NCI-H2029 treated with DMSO at 0.1 percent for 48 hours (cell line): ENCODE data around the gene SORCS3.

Experiments
- DNase-seq: peaks from one replicate; lab custom pipeline; 2025; lab: John Stamatoyannopoulos, UW

SORCS3 gene

GRCh38 chr10:104646146-104646545, 5.1 kb downstream of the SORCS3 start:
- DNase-seq, result no peak

GRCh38 chr10:104648421-104648820, 7.3 kb downstream of the SORCS3 start:
- DNase-seq, result no peak

- DNase-seq, result no peak
Observed at GRCh38 chr10:104650072-104650471, 9.0 kb downstream of the SORCS3 start.

- DNase-seq, result no peak
Observed at GRCh38 chr10:104650635-104651331, 9.7 kb downstream of the SORCS3 start.

GRCh38 chr10:104657036-104657435, 15.9 kb downstream of the SORCS3 start:
- no peak for DNase-seq

GRCh38 chr10:104657457-104657856, 16.4 kb downstream of the SORCS3 start:
- no peak for DNase-seq

GRCh38 chr10:104658067-104658466, 17.0 kb downstream of the SORCS3 start:
- no peak for DNase-seq

- no peak for DNase-seq
Observed at GRCh38 chr10:104659809-104660208, 18.7 kb downstream of the SORCS3 start.

GRCh38 chr10:104663076-104663475, 22.0 kb downstream of the SORCS3 start:
- DNase-seq, result no peak

GRCh38 chr10:104663563-104663962, 22.5 kb downstream of the SORCS3 start:
- DNase-seq, result no peak

- no peak for DNase-seq
Observed at GRCh38 chr10:104664205-104664604, 23.1 kb downstream of the SORCS3 start.

GRCh38 chr10:104665174-104665573, 24.1 kb downstream of the SORCS3 start:
- no peak for DNase-seq

- no peak for DNase-seq
Observed at GRCh38 chr10:104666106-104666505, 25.0 kb downstream of the SORCS3 start.

GRCh38 chr10:104676874-104677273, 35.8 kb downstream of the SORCS3 start:
- DNase-seq, result no peak

- no peak for DNase-seq
Observed at GRCh38 chr10:104678658-104679057, 37.6 kb downstream of the SORCS3 start.

- DNase-seq, result no peak
Observed at GRCh38 chr10:104680467-104681401, 39.6 kb downstream of the SORCS3 start.

- DNase-seq, result no peak
Observed at GRCh38 chr10:104681485-104681884, 40.4 kb downstream of the SORCS3 start.

GRCh38 chr10:104683567-104683966, 42.5 kb downstream of the SORCS3 start:
- DNase-seq, result no peak

- DNase-seq, result no peak
Observed at GRCh38 chr10:104686829-104687228, 45.7 kb downstream of the SORCS3 start.

GRCh38 chr10:104688251-104689042, 47.4 kb downstream of the SORCS3 start:
- no peak for DNase-seq

- DNase-seq, result no peak
Observed at GRCh38 chr10:104689105-104689504, 48.0 kb downstream of the SORCS3 start.

- no peak for DNase-seq
Observed at GRCh38 chr10:104689547-104689946, 48.5 kb downstream of the SORCS3 start.
